SU-DHL-6 (cell line): Measurements from ENCODE around the gene MIEF1.

Experiments
- EZH2phosphoT487 ChIP-seq: fragments of 200-600 bp; sonication (generic), shearing (Covaris generic); conservative IDR thresholded peaks from 2 replicates; pipeline ENCODE4 v1.6.1; 2018; ENCODE audit warnings: mild to moderate bottlenecking, antibody characterized with exemption, low read length, moderate library complexity, mixed read lengths
- TF ChIP-seq, protein P1 (sequence below): fragments of 200-600 bp; sonication (generic); IDR thresholded peaks from one replicate; pipeline ENCODE4 v1.5.1; 2017; ENCODE audit warnings: antibody characterized with exemption, mild to moderate bottlenecking, low read length, moderate library complexity; ENCODE audit not compliant: insufficient read depth, poor library complexity, severe bottlenecking

DNA sequence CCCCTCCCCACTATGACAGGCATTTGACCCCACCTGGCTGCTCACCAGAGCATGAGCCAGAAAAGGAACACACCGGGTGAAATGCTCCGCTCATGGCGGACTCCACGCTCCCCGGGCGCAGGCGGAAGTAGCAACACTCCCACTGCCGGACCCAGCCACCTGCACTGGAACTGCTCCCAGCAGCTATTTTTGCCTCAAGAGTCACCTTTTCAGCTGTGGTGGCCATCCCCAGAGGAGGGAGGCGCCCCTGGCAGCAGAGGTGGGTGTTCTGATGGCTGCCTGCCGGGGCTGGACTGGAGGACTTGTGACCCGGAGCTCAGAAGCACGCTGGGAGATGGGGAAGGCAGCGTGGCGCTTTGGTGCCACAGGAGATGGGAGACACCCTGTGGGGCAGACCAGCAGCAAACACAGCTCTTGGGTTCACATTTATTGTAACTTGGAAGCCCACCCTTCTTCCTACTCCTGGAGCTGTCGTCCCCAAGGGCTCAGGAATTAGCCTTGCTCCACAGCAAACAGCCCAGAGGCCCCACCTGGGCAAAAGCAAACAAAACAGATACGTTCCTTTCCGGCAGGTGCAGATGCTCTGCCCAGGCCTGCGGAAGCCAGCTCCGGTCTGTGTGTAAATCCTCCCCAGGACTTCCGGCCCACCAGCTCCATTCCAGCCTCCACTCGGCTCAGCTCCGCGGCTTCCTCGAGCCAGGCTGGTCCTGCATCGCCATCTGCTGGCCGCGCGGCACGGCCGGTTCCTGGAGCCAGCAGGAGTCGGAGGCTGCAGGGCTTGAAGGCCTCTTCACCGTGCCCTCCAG is 26.8 kb downstream of the MIEF1 start:
- TF ChIP-seq, protein P1, sequence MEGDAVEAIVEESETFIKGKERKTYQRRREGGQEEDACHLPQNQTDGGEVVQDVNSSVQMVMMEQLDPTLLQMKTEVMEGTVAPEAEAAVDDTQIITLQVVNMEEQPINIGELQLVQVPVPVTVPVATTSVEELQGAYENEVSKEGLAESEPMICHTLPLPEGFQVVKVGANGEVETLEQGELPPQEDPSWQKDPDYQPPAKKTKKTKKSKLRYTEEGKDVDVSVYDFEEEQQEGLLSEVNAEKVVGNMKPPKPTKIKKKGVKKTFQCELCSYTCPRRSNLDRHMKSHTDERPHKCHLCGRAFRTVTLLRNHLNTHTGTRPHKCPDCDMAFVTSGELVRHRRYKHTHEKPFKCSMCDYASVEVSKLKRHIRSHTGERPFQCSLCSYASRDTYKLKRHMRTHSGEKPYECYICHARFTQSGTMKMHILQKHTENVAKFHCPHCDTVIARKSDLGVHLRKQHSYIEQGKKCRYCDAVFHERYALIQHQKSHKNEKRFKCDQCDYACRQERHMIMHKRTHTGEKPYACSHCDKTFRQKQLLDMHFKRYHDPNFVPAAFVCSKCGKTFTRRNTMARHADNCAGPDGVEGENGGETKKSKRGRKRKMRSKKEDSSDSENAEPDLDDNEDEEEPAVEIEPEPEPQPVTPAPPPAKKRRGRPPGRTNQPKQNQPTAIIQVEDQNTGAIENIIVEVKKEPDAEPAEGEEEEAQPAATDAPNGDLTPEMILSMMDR: peak; percentile 96
- no peak for TF ChIP-seq EZH2phosphoT487
